Stomach (tissue), 4 donors: Measurements from ENCODE around the gene LHFPL4.

Experiments used
- POLR2A ChIP-seq, 4 donors: fragments of 450-650 bp; IDR thresholded peaks; one replicate each; pipeline ENCODE4 v1.6.1; 2016; ENCODE audit warnings: antibody characterized with exemption in 4 of 4, control low read depth in 2 of 4, mild to moderate bottlenecking in 1 of 4, moderate library complexity in 1 of 4
- TF ChIP-seq, protein P1 (sequence below), 7 experiments: fragments of 450-650 bp in 4 of 7; fragments of 200-600 bp in 3 of 7; sonication (generic) in 3 of 7; IDR thresholded peaks; one replicate each; pipeline ENCODE4 v1.5.1; 2016 to 2019; ENCODE audit warnings: antibody characterized with exemption in 7 of 7, control low read depth in 2 of 7, mild to moderate bottlenecking in 1 of 7

- TF ChIP-seq, protein P1, sequence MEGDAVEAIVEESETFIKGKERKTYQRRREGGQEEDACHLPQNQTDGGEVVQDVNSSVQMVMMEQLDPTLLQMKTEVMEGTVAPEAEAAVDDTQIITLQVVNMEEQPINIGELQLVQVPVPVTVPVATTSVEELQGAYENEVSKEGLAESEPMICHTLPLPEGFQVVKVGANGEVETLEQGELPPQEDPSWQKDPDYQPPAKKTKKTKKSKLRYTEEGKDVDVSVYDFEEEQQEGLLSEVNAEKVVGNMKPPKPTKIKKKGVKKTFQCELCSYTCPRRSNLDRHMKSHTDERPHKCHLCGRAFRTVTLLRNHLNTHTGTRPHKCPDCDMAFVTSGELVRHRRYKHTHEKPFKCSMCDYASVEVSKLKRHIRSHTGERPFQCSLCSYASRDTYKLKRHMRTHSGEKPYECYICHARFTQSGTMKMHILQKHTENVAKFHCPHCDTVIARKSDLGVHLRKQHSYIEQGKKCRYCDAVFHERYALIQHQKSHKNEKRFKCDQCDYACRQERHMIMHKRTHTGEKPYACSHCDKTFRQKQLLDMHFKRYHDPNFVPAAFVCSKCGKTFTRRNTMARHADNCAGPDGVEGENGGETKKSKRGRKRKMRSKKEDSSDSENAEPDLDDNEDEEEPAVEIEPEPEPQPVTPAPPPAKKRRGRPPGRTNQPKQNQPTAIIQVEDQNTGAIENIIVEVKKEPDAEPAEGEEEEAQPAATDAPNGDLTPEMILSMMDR (IDR thresholded peaks at IDR 0.05) = no peak
- no peak for TF ChIP-seq POLR2A (IDR thresholded peaks at IDR 0.05)
Observed at GRCh38 chr3:9569054-9569453, 15.4 kb upstream of the LHFPL4 start.
